Chondrocyte (in vitro differentiated cells): ENCODE data around the gene NME8. TPM values are rescaled to one million over a fixed set of nuclear protein-coding genes. Genes with fewer than 3 reads are reported as not detected.
A peak's percentile ranks its signal among the peaks of the same experiment; 100 is the strongest.

ENCODE experiments used
- DNase-seq: peaks from one replicate; pipeline ENCODE4 v3.0.0; 2021; ENCODE audit warnings: mixed read lengths, low spot score
- H3K27ac Mint-ChIP-seq: one replicate; pipeline ENCODE4 v1.8.0; 2021; ENCODE audit warnings: mild to moderate bottlenecking, moderate library complexity, mixed read lengths; ENCODE audit not compliant: unreplicated experiment
- H3K27me3 Mint-ChIP-seq: 2 replicates; pipeline ENCODE4 v1.8.0; 2021; ENCODE audit warnings: low read depth, mixed read lengths
- H3K36me3 Mint-ChIP-seq: 2 replicates; pipeline ENCODE4 v1.8.0; 2021; ENCODE audit warnings: low read depth, mixed read lengths
- H3K4me1 Mint-ChIP-seq: 2 replicates; pipeline ENCODE4 v1.8.0; 2021; ENCODE audit warnings: low read depth, mild to moderate bottlenecking, mixed read lengths
- H3K4me3 Mint-ChIP-seq: one replicate; pipeline ENCODE4 v1.8.0; 2021; ENCODE audit warnings: mild to moderate bottlenecking, moderate library complexity, mixed read lengths; ENCODE audit not compliant: unreplicated experiment
- H3K9me3 Mint-ChIP-seq: 2 replicates; pipeline ENCODE4 v1.8.0; 2021; ENCODE audit warnings: low read depth, mixed read lengths
- CTCF ChIP-seq: fragments of 200-600 bp; sonication (generic); IDR thresholded peaks from 2 replicates; pipeline ENCODE4 v1.5.0; 2021; ENCODE audit warnings: antibody characterized with exemption, mild to moderate bottlenecking, moderate library complexity
- total RNA-seq: library from RNA; stranded (reverse); gene quantifications from 3 replicates; pipeline ENCODE4 v1.2.1, GENCODE V29; 2021

The NME8 gene
- total RNA-seq, 1 donor from 2014 or later = not detected

DNA sequence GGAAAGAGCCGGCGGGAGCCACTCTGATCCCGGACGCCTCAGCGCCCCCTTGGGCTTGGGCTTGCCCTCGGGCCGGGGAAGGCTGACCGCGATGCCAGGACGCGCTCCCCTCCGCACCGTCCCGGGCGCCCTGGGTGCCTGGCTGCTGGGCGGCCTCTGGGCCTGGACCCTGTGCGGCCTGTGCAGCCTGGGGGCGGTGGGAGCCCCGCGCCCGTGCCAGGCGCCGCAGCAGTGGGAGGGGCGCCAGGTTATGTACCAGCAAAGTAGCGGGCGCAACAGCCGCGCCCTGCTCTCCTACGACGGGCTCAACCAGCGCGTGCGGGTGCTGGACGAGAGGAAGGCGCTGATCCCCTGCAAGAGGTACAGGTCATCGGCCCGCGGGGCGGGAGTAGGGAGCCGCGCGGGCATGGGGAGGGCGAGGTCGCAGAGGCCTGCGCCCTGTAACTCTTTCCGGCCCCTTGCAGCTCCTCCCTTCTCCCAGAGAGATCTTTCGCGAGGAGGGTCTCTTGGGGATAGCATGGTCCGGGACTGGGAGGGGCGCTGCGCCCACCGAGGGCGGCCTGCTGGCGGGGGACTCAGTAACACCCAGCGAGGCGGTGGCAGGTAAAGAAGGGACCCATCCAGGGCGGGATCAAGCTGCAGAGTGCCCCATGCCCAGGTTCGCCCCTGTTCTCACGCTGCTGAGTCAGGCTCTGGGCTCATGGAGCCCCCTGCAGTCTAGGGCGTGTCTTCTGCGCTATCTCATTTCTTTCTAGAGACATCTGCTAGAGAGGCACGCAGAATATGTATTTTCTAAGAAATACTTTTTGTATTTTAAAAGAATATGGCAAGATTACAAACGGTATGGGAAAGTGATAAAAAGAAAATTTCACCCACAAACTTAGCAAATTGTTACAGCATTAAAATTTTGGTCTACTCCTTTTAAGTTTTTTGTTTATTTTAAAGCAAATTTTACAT is 72.7 kb downstream of the NME8 start:
- TF ChIP-seq CTCF = peak; percentile 43
- Mint-ChIP-seq H3K4me3 (peak overlapping the region; percentile 85), H3K4me1 (peaks cover 26% of the 10 kb centered on the region), H3K27ac (peak overlapping the region; percentile 85), H3K27me3 (peaks cover 31% of the 10 kb centered on the region), H3K9me3 (peaks cover 13% of the 10 kb centered on the region), H3K36me3 (peaks cover 5% of the 10 kb centered on the region)
- DNase-seq = no peak

DNA sequence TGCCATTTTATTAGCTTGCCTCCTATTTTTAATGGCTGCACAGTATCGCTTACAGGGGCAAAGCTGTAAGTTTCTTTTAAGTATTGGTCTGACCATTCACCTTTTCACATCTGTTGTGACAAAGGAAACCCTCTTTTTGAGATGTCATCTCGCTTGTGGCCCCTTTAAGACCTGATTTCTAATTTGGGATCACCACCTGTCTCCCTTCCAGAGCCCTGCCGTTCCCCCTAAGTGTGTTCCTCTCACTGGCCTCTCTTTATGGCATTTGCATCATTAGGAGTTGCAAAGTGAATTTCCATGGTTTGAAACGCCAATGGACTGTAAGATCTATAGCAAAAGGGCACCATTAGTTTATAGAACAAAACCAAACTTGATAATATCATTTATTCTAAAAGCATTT is 73.5 kb downstream of the NME8 start:
- Mint-ChIP-seq H3K4me3 (peak overlapping the region; percentile 85), H3K36me3 (peaks cover 6% of the 10 kb centered on the region), H3K9me3 (peaks cover 15% of the 10 kb centered on the region), H3K27me3 (peaks cover 27% of the 10 kb centered on the region), H3K4me1 (peaks cover 24% of the 10 kb centered on the region), H3K27ac (no peak overlapping the region)
- DNase-seq = no peak
- no peak for TF ChIP-seq CTCF

DNA sequence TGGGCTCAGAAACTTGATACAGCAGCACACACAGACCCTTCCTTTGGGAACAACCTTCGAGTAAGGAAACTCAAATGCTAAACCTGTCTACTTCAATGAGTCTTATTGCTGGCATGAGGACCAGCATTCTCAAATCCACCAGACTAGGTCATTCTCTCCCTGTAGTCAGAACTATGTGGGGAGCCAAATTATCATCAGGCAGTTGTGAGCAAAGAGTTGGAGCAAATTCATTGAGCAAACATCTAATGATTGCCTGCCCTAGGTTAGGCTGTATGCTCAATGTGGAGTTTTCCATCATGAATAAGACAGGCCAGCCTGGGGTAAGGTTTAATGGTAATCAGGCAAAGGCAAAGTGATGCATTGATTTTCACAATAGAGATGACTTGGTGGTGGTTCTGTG is 75.6 kb downstream of the NME8 start:
- Mint-ChIP-seq H3K4me3 (no peak overlapping the region), H3K4me1 (peaks cover 20% of the 10 kb centered on the region), H3K27ac (no peak overlapping the region), H3K9me3 (peaks cover 15% of the 10 kb centered on the region), H3K27me3 (peaks cover 13% of the 10 kb centered on the region), H3K36me3 (peaks cover 6% of the 10 kb centered on the region)
- TF ChIP-seq CTCF = no peak
- no peak for DNase-seq

DNA sequence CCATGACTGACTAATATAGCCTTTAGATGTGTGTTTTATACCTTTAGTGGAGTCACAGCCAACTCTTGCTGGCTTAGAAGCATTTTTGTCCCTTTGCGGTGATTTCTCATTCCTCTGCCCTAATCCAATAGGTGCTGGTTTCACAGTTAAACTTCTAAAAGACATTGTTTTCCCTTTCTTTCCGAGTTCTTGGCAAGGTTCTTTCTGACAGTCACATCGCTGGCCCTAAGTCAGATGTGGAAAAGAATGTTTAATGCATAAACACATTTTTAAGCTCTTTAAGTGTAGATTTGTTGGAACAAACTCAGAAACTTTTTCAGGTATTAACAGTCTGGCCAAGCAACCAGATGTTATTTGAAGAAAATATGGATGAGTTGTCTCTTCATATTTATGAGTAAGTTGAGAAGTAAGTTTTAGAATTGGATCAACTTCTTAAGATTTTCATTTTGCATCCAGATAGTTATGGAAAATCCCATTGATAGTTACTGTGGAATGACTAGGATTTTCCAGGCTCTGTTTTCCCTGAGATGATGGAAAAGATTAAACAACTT is 76.2 kb downstream of the NME8 start:
- peaks cover 15% of the 10 kb centered on the region for H3K9me3 Mint-ChIP-seq
- no peak overlapping the region for H3K4me3 Mint-ChIP-seq
- H3K27me3 Mint-ChIP-seq = peaks cover 8% of the 10 kb centered on the region
- H3K27ac Mint-ChIP-seq = no peak overlapping the region
- no peak for TF ChIP-seq CTCF
- peaks cover 6% of the 10 kb centered on the region for H3K36me3 Mint-ChIP-seq
- peaks cover 20% of the 10 kb centered on the region for H3K4me1 Mint-ChIP-seq
- no peak for DNase-seq

DNA sequence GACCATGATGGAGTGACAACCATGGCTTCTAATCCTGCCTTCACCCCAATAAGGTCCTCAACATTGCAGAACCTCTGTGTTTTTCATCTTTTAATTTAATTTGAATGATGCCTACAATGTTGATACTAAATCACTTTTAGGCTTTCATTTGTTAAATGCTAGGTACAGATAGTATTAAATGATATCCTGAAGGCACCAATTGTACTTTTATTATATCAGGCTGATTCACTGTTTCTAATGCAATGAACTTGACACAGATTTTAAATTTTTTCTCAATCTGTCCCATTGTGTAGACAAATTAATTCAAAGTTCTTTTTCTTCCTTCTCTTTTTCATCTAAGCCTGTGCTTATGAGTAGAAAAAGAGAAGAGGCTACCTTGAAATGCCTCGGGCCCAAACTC is 77.2 kb downstream of the NME8 start:
- H3K27ac Mint-ChIP-seq = no peak overlapping the region
- peaks cover 23% of the 10 kb centered on the region for H3K4me1 Mint-ChIP-seq
- DNase-seq = no peak
- TF ChIP-seq CTCF = no peak
- H3K27me3 Mint-ChIP-seq = no peaks in the 10 kb centered on the region
- peaks cover 15% of the 10 kb centered on the region for H3K9me3 Mint-ChIP-seq
- H3K4me3 Mint-ChIP-seq = no peak overlapping the region
- H3K36me3 Mint-ChIP-seq = peaks cover 6% of the 10 kb centered on the region
